ENCODE results near the gene PTPRD.

DNA sequence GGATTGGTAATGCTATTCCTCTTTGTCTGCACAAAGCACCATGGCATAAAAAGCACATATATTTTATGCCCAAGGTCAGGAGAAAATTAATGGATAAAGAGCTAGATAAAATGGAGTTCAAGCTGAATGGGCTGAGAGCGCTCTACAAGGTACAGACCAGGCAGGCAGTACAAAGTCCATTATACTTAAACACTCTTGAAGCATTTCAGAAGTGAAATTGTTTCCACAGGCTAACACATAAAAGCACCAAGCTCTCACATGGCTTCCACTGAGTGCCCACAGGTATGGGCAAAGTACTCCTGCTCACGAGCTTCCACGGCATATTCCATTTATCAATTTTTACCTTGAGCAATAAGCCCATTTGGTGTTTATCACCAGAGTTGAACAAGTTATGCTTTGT lies 2042.0 kb downstream of the PTPRD start:
- TF ChIP-seq SUZ12 (IDR thresholded peaks at IDR 0.05; ENCODE audit: extremely low read depth, insufficient read depth, insufficient read length) (no peak), ZNF274 (IDR thresholded peaks at IDR 0.05; ENCODE audit: low read depth, low read length) (no peak)
